HTERT RPE-1 (cell line): ENCODE results near the gene JUN.
"Not testable (repeated sequence)": the region's sequence is repeated elsewhere in the genome, so short reads cannot be mapped to it uniquely, and the experiment has no call there.

Experiments used
- in situ Hi-C: fragments of 300-500 bp; cut with MboI; formaldehyde crosslinking; loops from 4 replicates; pipeline ENCODE4 v1.14.3; 2020; ENCODE audit warnings: low sequenced_read_pairs

The JUN gene

GRCh38 chr1:58809325-58810010 is 25.6 kb upstream of the JUN start:
- in situ Hi-C loops = no loop called here

GRCh38 chr1:58808077-58808476 is 24.2 kb upstream of the JUN start:
- in situ Hi-C loops = no loop called here

- in situ Hi-C loops = no loop called here
These were observed 22.1 kb upstream of the JUN start for GRCh38 chr1:58805716-58806571.

- in situ Hi-C loops = no loop called here
These were observed 21.2 kb upstream of the JUN start for GRCh38 chr1:58804853-58805565.

GRCh38 chr1:58803858-58804257 is 20.0 kb upstream of the JUN start:
- in situ Hi-C loops = no loop called here

- in situ Hi-C loops = no loop called here
These were observed 19.0 kb upstream of the JUN start for GRCh38 chr1:58802640-58803399.

GRCh38 chr1:58801286-58801685 is 17.4 kb upstream of the JUN start:
- in situ Hi-C loops = not testable (repeated sequence)

- in situ Hi-C loops = no loop called here
These were observed 15.8 kb upstream of the JUN start for GRCh38 chr1:58799650-58800049.

- in situ Hi-C loops = no loop called here
These were observed 15.1 kb upstream of the JUN start for GRCh38 chr1:58798910-58799442.

- in situ Hi-C loops = no loop called here
These were observed 12.6 kb upstream of the JUN start for GRCh38 chr1:58796416-58796815.

GRCh38 chr1:58794585-58794984 is 10.7 kb upstream of the JUN start:
- in situ Hi-C loops = no loop called here

GRCh38 chr1:58792846-58793245 is 9.0 kb upstream of the JUN start:
- in situ Hi-C loops = no loop called here

GRCh38 chr1:58791106-58791505 is 7.3 kb upstream of the JUN start:
- in situ Hi-C loops = no loop called here

- in situ Hi-C loops = no loop called here
These were observed 6.3 kb upstream of the JUN start for GRCh38 chr1:58789996-58790660.

- in situ Hi-C loops = no loop called here
These were observed 5.5 kb upstream of the JUN start for GRCh38 chr1:58789322-58789856.

GRCh38 chr1:58788259-58788658 is 4.4 kb upstream of the JUN start:
- in situ Hi-C loops = no loop called here

GRCh38 chr1:58786927-58787245 is 3.0 kb upstream of the JUN start:
- in situ Hi-C loops = no loop called here

GRCh38 chr1:58786184-58786926 is 2.5 kb upstream of the JUN start:
- in situ Hi-C loops = no loop called here

- in situ Hi-C loops = no loop called here
These were observed 1.7 kb upstream of the JUN start for GRCh38 chr1:58785442-58786058.
